Esophagus muscularis mucosa (tissue), 4 donors: ENCODE measurements around the gene ZNF500.

ENCODE experiments used
- EP300 ChIP-seq: sonication (generic); formaldehyde crosslinking; IDR thresholded peaks from one replicate; pipeline ENCODE4 v1.6.1; 2017; ENCODE audit warnings: antibody characterized with exemption
- POLR2A ChIP-seq: fragments of 450-650 bp; IDR thresholded peaks from one replicate; pipeline ENCODE4 v1.6.1; 2017; ENCODE audit warnings: antibody characterized with exemption, moderate library complexity, mild to moderate bottlenecking, low read depth
- POLR2AphosphoS5 ChIP-seq, 2 donors: sonication (generic); formaldehyde crosslinking; IDR thresholded peaks; one replicate each; pipeline ENCODE4 v1.6.1; 2017; ENCODE audit warnings: antibody characterized with exemption in 2 of 2
- TF ChIP-seq, protein P1 (sequence below), 3 experiments: fragments of 200-600 bp in 2 of 3; fragments of 450-650 bp in 1 of 3; sonication (generic) in 2 of 3; IDR thresholded peaks; one replicate each; pipeline ENCODE4 v1.5.1; 2017 to 2019; ENCODE audit warnings: antibody characterized with exemption in 3 of 3, mild to moderate bottlenecking in 2 of 3, moderate library complexity in 1 of 3

DNA sequence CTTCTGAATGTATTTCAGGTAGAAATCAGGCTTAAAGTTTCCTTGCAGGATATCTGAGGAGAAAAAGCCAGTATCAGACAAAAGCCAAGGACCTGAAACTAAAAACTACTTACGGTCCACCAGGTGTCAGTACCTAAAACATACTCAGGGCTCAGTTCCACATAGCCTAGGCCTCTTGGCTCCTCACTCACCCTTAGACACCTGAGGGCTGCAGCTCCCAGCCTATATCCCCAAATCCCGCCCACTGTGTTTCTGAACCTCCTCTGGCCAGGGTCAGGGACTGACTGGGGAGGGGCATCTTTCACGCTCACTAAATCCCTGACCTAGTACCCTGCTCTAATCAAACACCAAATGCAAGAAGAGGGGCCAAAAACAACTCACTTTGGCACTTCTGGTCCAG is 44.3 kb upstream of the ZNF500 start:
- TF ChIP-seq, protein P1, sequence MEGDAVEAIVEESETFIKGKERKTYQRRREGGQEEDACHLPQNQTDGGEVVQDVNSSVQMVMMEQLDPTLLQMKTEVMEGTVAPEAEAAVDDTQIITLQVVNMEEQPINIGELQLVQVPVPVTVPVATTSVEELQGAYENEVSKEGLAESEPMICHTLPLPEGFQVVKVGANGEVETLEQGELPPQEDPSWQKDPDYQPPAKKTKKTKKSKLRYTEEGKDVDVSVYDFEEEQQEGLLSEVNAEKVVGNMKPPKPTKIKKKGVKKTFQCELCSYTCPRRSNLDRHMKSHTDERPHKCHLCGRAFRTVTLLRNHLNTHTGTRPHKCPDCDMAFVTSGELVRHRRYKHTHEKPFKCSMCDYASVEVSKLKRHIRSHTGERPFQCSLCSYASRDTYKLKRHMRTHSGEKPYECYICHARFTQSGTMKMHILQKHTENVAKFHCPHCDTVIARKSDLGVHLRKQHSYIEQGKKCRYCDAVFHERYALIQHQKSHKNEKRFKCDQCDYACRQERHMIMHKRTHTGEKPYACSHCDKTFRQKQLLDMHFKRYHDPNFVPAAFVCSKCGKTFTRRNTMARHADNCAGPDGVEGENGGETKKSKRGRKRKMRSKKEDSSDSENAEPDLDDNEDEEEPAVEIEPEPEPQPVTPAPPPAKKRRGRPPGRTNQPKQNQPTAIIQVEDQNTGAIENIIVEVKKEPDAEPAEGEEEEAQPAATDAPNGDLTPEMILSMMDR (IDR thresholded peaks at IDR 0.05), result no peak
- TF ChIP-seq POLR2A, result no peak
- no peak for TF ChIP-seq POLR2AphosphoS5 (IDR thresholded peaks at IDR 0.05)
- no peak for TF ChIP-seq EP300
